GM12874 (cell line): ENCODE measurements around the gene SUMF2.

Experiments used
- TF ChIP-seq, protein P1 (sequence below): IDR thresholded peaks from 2 replicates; pipeline ENCODE4 v1.5.1; 2011; ENCODE audit warnings: low read depth, mild to moderate bottlenecking, control low read depth, low read length, moderate library complexity; ENCODE audit not compliant: insufficient read depth

The SUMF2 gene

DNA sequence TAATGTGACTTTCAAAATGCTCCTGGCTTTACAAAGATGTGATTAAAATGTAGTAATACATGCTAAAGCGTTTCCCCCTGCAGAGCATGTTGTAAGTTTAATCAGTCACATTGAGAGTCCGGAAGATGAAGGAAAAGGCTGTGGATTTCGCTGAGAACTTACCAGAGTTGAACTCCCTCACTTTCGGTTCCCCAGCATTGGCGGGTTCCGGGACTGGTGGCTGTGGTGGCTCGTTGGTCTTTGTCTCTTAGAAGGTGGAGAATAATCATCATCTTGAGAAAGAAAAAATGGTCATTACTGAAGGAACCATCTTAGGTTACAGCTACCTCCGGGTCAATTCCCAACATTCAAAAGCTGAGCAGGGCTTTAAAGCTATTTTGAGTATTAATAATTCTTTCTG, 61.7 kb downstream of the SUMF2 start:
- TF ChIP-seq, protein P1, sequence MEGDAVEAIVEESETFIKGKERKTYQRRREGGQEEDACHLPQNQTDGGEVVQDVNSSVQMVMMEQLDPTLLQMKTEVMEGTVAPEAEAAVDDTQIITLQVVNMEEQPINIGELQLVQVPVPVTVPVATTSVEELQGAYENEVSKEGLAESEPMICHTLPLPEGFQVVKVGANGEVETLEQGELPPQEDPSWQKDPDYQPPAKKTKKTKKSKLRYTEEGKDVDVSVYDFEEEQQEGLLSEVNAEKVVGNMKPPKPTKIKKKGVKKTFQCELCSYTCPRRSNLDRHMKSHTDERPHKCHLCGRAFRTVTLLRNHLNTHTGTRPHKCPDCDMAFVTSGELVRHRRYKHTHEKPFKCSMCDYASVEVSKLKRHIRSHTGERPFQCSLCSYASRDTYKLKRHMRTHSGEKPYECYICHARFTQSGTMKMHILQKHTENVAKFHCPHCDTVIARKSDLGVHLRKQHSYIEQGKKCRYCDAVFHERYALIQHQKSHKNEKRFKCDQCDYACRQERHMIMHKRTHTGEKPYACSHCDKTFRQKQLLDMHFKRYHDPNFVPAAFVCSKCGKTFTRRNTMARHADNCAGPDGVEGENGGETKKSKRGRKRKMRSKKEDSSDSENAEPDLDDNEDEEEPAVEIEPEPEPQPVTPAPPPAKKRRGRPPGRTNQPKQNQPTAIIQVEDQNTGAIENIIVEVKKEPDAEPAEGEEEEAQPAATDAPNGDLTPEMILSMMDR: no peak

DNA sequence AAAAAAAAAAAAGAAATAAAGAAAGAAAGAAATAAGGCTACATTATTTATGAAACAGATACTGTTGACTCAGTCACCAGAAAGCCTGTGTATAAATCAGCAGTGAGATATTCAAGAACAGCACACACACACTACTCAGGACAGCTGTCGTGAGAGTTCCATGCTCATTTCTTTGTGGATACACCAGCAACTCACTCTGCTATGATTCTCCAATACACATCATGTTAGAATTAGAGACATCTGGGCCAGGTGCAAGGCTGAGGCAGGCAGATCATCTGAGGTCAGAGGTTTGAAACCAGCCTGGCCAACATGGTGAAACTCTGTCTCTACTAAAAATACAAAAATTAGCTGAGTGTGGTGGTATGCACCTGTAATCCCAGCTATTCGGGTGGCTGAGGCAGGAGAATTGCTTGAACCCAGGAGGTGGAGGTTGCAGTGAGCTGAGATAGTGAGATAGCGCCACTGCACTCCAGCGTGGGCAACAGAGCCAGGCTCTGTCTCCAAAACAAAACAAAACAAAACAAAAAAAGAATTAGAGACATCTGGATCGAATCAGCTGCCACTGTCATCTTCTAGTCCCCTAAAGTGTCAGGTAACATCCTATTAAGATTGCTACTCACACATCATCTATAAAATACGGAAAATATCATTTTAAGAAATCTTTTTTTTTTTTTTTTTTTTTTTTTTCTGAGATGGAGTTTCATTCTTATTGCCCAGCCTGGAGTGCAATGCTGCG, 63.3 kb downstream of the SUMF2 start:
- TF ChIP-seq, protein P1: no peak
